Measurements from ENCODE around the gene C7orf33. TPM values are rescaled to one million over a fixed set of nuclear protein-coding genes. Genes with fewer than 3 reads are reported as not detected.

The C7orf33 gene, protein sequence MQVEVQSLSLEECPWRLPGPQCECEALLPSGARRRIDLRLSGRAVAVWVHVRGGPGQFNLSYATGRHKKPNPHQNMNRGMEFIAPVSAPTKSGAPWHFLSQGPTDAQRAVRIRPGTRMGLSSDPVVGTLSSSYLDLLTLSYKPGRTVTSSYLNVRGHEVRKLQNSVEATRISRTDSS
- polyA plus RNA-seq (2013, experiment 1 of 2): not detected
- polyA plus RNA-seq (2013, experiment 2 of 2): not detected

DNA sequence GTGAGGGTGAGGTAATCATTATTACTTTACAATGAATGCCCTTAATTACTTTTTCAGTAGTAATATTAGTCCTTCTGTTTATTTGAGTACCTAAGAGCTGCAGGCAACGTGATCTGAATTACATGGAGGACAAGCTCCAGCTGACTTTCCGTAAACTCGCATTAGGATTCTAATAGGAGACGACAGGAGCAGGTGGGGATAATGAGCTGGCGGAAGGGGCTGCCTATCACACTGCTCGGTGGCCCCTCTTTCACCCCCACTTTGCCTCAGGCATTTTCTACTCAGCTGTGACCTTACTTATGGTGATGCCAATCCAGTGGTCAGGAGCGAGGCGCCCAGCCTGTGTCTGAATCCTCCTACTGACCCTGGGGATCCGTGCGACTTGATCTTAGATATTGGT, at the start of gene C7orf33:
TSS of gene C7orf33 (plus strand) at position 296 of the 400 bp plus-strand sequence. CDS start 160 bp downstream, outside the sequence.
- Histone ChIP-seq H3K4me3 (ENCODE audit: extremely low read depth, insufficient read depth, low read length, poor library complexity, severe bottlenecking) (no peak within 1 kb of the TSS), H3K4me1 (ENCODE audit: control insufficient read depth, insufficient read depth, low read length, poor library complexity, severe bottlenecking) (no peaks in the 10 kb centered on the region), H3K36me3 (ENCODE audit: control insufficient read depth, insufficient read depth, low read length) (no peaks in the 10 kb centered on the region), H3K27ac (ENCODE audit: low read depth, low read length, severe bottlenecking) (no peak within 1 kb of the TSS), H3K9me3 (ENCODE audit: control insufficient read depth, low read length) (no peaks in the 10 kb centered on the region)
- 80 to 86% methylated on average over 10 of the region's 10 CpGs for WGBS, 2 experiments (ENCODE audit: insufficient coverage in 2 of 2)

DNA sequence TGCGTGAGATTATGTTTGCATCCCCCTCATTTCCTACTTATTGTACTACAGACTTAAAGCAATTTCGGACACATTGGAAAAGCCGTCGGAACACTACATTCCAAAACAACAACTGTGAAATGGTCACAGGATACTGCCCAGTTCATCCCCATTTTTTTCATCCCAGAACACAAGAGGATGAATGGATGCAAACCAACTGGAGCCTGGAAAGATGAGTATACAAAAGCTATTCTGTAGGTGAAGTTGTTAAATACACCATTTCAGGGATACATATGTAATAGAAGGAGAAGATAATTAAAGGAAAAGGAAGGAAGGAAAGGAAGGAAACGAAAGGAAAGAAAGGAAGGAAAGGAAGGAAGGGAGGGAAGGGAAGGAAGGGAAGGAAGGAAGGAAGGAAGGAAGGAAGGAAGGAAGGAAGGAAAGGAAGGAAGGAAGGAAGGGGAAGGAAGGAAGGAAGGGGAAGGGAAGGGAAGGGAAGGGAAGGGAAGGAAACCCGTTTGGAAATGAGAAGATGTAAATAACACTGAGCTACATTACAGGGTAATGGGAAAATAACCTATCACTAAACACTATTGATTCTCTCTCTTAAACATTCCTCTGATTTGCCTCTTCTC, 48.6 kb upstream of the C7orf33 start:
- Histone ChIP-seq H3K36me3 (ENCODE audit: control insufficient read depth, insufficient read depth, low read length) (no peaks in the 10 kb centered on the region), H3K27ac (ENCODE audit: low read depth, low read length, severe bottlenecking) (no peak overlapping the region), H3K4me3 (ENCODE audit: extremely low read depth, insufficient read depth, low read length, poor library complexity, severe bottlenecking) (no peak overlapping the region), H3K4me1 (ENCODE audit: control insufficient read depth, insufficient read depth, low read length, poor library complexity, severe bottlenecking) (peaks cover 7% of the 10 kb centered on the region), H3K9me3 (ENCODE audit: control insufficient read depth, low read length) (no peaks in the 10 kb centered on the region)
- 91 to 96% methylated on average over 2 to 5 of the region's 6 CpGs for WGBS, 2 experiments (ENCODE audit: insufficient coverage in 2 of 2)

DNA sequence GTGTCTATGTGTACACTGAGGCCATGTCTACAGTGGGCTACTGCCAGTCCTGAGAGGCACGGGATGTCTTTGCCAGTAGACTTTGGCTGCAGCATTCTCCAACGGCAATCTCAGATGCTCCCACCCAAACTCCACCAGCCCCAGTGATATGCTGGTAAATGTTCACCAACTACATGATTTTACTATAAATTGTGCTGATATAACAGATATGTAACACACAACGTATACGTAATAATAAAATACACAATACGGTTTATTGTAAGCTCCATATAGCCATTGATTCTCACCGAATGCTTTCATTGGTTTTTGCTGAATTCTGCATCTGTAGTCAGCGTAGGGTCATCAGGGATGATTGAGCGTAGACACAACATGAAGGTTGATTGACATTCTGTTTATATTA, 47.3 kb upstream of the C7orf33 start:
- peaks cover 7% of the 10 kb centered on the region for H3K4me1 ChIP-seq (ENCODE audit: control insufficient read depth, insufficient read depth, low read length, poor library complexity, severe bottlenecking)
- no peaks in the 10 kb centered on the region for H3K9me3 ChIP-seq (ENCODE audit: control insufficient read depth, low read length)
- whole genome bisulfite sequencing, 2 experiments (ENCODE audit: insufficient coverage in 2 of 2): 90 to 98% methylated on average over 6 to 7 of the region's 8 CpGs
- H3K4me3 ChIP-seq (ENCODE audit: extremely low read depth, insufficient read depth, low read length, poor library complexity, severe bottlenecking): no peak overlapping the region
- H3K36me3 ChIP-seq (ENCODE audit: control insufficient read depth, insufficient read depth, low read length): no peaks in the 10 kb centered on the region
- no peak overlapping the region for H3K27ac ChIP-seq (ENCODE audit: low read depth, low read length, severe bottlenecking)

DNA sequence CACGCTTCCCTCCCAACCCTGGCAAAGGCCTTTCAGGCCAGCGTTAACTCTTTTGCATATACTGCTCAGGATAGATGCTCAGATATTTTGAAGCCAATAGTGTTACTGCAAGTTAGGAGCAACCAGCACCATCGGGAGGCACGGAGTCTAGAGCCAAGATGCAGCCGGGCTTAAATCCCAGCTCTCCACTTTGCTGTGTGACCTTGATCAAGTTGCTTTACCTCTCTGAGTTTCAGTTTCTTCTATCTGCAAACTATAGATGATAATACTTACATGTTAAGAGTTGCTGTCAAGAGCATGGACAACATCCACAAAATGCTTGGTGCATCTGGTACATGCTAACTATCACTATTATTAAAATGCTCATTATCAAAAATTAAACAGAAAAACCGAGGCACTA, 45.4 kb upstream of the C7orf33 start:
- no peak overlapping the region for H3K4me3 ChIP-seq (ENCODE audit: extremely low read depth, insufficient read depth, low read length, poor library complexity, severe bottlenecking)
- no peaks in the 10 kb centered on the region for H3K9me3 ChIP-seq (ENCODE audit: control insufficient read depth, low read length)
- WGBS, 2 experiments (ENCODE audit: insufficient coverage in 2 of 2): 92 to 95% methylated on average over 5 to 6 of the region's 6 CpGs
- peaks cover 5% of the 10 kb centered on the region for H3K4me1 ChIP-seq (ENCODE audit: control insufficient read depth, insufficient read depth, low read length, poor library complexity, severe bottlenecking)
- H3K36me3 ChIP-seq (ENCODE audit: control insufficient read depth, insufficient read depth, low read length): no peaks in the 10 kb centered on the region
- H3K27ac ChIP-seq (ENCODE audit: low read depth, low read length, severe bottlenecking): no peak overlapping the region

DNA sequence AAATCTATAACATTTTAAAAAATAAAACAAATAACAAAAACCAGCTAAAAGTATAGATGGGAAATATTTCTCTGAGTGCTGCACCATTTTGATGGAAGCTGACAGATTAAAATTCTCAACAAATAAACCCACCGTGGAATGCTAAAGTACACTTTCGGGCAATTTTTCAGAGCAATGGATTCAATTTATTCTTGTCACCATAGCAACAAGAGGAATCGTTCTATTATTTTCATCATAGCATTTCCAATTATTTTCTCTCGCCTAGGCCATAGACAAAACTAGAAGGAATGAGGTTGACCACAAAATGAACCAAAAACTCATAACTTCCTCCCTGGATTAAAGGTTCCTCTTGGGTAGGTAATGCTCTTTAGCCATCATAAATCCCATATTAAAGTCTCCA, 44.6 kb upstream of the C7orf33 start:
- Histone ChIP-seq H3K4me3 (ENCODE audit: extremely low read depth, insufficient read depth, low read length, poor library complexity, severe bottlenecking) (no peak overlapping the region), H3K27ac (ENCODE audit: low read depth, low read length, severe bottlenecking) (no peak overlapping the region), H3K36me3 (ENCODE audit: control insufficient read depth, insufficient read depth, low read length) (no peaks in the 10 kb centered on the region), H3K9me3 (ENCODE audit: control insufficient read depth, low read length) (no peaks in the 10 kb centered on the region), H3K4me1 (ENCODE audit: control insufficient read depth, insufficient read depth, low read length, poor library complexity, severe bottlenecking) (no peaks in the 10 kb centered on the region)
- WGBS, 2 experiments (ENCODE audit: insufficient coverage in 2 of 2): 96 to 97% methylated on average over 3 to 4 of the region's 4 CpGs

DNA sequence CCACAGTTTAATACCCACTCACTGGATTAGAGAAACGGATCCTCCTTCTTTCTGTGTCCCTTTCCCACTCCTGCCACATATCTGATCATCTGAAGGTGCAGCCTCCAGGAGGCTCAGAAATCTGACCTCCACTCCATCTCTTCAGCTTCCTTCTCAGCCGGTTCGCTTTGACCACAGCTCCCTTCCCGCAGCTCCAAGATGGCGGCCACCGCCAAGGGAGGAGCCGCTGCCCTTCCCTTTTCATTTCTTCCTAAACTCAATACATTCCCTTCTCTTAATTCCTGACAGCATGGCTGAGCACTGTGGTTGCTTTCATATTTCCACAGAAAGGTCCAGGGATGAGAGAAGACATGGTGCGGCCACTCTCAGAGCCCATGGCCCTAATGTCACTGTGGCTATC, 43.7 kb upstream of the C7orf33 start:
- WGBS, 2 experiments (ENCODE audit: insufficient coverage in 2 of 2): 99 to 100% methylated on average over 6 to 7 of the region's 8 CpGs
- Histone ChIP-seq H3K27ac (ENCODE audit: low read depth, low read length, severe bottlenecking) (no peak overlapping the region), H3K4me1 (ENCODE audit: control insufficient read depth, insufficient read depth, low read length, poor library complexity, severe bottlenecking) (no peaks in the 10 kb centered on the region), H3K4me3 (ENCODE audit: extremely low read depth, insufficient read depth, low read length, poor library complexity, severe bottlenecking) (no peak overlapping the region), H3K9me3 (ENCODE audit: control insufficient read depth, low read length) (no peaks in the 10 kb centered on the region), H3K36me3 (ENCODE audit: control insufficient read depth, insufficient read depth, low read length) (no peaks in the 10 kb centered on the region)

DNA sequence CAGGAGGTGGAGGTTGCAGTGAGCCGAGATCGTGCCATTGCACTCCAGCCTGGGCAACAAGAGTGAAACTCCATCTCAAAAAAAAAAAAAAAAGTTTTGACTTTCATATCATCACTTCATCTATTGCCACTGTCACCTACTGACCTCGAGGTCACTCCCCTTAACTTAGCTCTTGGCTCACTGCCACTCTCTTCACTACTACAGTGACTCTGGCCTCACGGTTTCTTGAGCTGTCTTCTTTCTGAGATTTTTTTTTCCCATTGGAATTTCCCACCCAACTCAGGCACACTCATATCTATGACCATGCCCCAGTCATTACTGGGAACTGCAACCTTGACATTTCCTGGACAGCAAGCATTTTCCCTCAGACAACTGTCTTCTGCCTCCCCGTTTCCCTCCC, 42.6 kb upstream of the C7orf33 start:
- Histone ChIP-seq H3K4me1 (ENCODE audit: control insufficient read depth, insufficient read depth, low read length, poor library complexity, severe bottlenecking) (no peaks in the 10 kb centered on the region), H3K9me3 (ENCODE audit: control insufficient read depth, low read length) (no peaks in the 10 kb centered on the region), H3K36me3 (ENCODE audit: control insufficient read depth, insufficient read depth, low read length) (no peaks in the 10 kb centered on the region), H3K4me3 (ENCODE audit: extremely low read depth, insufficient read depth, low read length, poor library complexity, severe bottlenecking) (no peak overlapping the region), H3K27ac (ENCODE audit: low read depth, low read length, severe bottlenecking) (no peak overlapping the region)
- WGBS, 2 experiments (ENCODE audit: insufficient coverage in 2 of 2): 96 to 97% methylated on average over 2 to 3 of the region's 5 CpGs

DNA sequence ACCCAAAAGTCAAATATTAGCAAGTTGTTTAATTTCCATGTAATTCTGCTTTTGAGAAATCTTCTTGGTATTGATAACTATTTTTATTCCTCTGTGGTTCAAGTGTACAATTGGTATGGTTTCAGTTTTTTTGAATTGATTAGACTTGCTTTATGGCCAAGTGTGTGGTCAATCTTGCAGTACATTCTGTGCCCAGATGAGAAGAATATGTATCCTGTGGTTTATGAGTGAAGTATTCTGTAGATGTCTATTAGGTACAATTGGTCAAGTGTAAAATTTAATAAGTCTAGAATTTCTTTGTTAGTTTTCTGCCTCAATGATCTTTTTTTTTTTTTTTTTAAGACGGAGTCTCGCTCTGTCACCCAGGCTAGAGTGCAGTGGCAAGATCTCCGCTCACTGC, 36.6 kb upstream of the C7orf33 start:
- Histone ChIP-seq H3K4me1 (ENCODE audit: control insufficient read depth, insufficient read depth, low read length, poor library complexity, severe bottlenecking) (peaks cover 4% of the 10 kb centered on the region), H3K9me3 (ENCODE audit: control insufficient read depth, low read length) (no peaks in the 10 kb centered on the region), H3K4me3 (ENCODE audit: extremely low read depth, insufficient read depth, low read length, poor library complexity, severe bottlenecking) (no peak overlapping the region), H3K27ac (ENCODE audit: low read depth, low read length, severe bottlenecking) (no peak overlapping the region), H3K36me3 (ENCODE audit: control insufficient read depth, insufficient read depth, low read length) (no peaks in the 10 kb centered on the region)
- WGBS, 2 experiments (ENCODE audit: insufficient coverage in 2 of 2): 100% methylated on average over 1 to 2 of the region's 3 CpGs

DNA sequence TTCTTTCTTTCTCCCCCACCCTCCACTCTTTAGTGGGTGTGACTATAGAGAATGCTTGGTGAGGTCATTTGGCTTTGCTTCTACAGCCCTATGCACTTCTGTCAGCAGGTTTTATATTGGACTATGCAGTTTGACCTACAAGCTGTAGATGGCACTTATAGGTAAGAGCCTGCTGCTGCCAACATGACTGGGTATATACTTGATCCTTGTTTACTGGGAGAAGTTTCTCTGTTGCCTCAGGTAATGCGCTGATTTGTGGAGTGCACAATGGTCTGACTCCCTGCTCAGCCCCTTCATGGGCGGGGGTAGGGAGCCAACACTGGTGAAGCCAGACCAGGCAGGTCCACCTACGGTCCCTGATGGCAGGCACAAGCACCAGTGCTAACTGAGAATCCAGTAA, 33.7 kb upstream of the C7orf33 start:
- Histone ChIP-seq H3K4me3 (ENCODE audit: extremely low read depth, insufficient read depth, low read length, poor library complexity, severe bottlenecking) (no peak overlapping the region), H3K9me3 (ENCODE audit: control insufficient read depth, low read length) (no peaks in the 10 kb centered on the region), H3K4me1 (ENCODE audit: control insufficient read depth, insufficient read depth, low read length, poor library complexity, severe bottlenecking) (peaks cover 4% of the 10 kb centered on the region), H3K36me3 (ENCODE audit: control insufficient read depth, insufficient read depth, low read length) (no peaks in the 10 kb centered on the region), H3K27ac (ENCODE audit: low read depth, low read length, severe bottlenecking) (no peak overlapping the region)
- WGBS, 2 experiments (ENCODE audit: insufficient coverage in 2 of 2): 80 to 81% methylated on average over 3 of the region's 3 CpGs

DNA sequence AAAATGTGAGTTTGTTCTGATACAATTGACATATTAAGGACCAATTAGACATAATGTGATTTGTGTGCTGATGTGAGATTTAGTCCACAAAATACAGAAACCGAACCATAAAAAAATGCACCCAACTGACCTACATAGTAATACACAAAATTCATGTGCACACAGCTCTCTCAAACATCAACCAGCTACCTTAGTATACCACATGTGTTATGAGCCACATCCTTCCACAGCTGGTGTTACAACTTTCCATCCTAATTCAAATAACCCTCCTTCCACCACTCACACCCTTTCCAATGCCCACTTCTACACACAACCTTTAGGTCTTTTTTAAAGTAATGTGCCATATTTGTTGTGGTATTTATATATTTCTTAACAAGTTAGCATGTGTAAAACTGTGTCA, 31.7 kb upstream of the C7orf33 start:
- 88% methylated on average over 1 of the region's 1 CpG; no CpG with 5 or more reads in 1 of the 2 experiments for WGBS, 2 experiments (ENCODE audit: insufficient coverage in 2 of 2)
- peaks cover 4% of the 10 kb centered on the region for H3K4me1 ChIP-seq (ENCODE audit: control insufficient read depth, insufficient read depth, low read length, poor library complexity, severe bottlenecking)
- H3K9me3 ChIP-seq (ENCODE audit: control insufficient read depth, low read length): no peaks in the 10 kb centered on the region
- no peak overlapping the region for H3K4me3 ChIP-seq (ENCODE audit: extremely low read depth, insufficient read depth, low read length, poor library complexity, severe bottlenecking)
- H3K36me3 ChIP-seq (ENCODE audit: control insufficient read depth, insufficient read depth, low read length): no peaks in the 10 kb centered on the region
- no peak overlapping the region for H3K27ac ChIP-seq (ENCODE audit: low read depth, low read length, severe bottlenecking)

DNA sequence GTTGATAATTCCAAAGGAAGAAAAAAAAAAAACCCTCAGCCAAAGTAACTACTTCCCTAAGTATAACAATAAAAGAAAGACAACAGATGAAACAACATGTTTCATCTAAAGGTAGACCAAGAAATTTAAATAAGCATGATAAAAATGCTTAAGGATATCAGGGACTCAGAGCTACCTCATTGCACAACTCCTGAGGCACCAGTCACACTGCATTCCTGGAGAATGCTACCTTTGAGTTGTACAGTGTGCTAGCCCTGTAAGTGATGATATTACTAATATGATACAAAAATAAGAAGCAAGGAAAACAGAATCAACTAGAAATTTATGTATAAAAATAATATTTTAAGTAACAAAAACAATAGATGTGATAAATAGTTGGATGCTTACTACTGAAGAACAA, 29.5 kb upstream of the C7orf33 start:
- Histone ChIP-seq H3K4me3 (ENCODE audit: extremely low read depth, insufficient read depth, low read length, poor library complexity, severe bottlenecking) (no peak overlapping the region), H3K27ac (ENCODE audit: low read depth, low read length, severe bottlenecking) (no peak overlapping the region), H3K4me1 (ENCODE audit: control insufficient read depth, insufficient read depth, low read length, poor library complexity, severe bottlenecking) (no peaks in the 10 kb centered on the region), H3K36me3 (ENCODE audit: control insufficient read depth, insufficient read depth, low read length) (no peaks in the 10 kb centered on the region), H3K9me3 (ENCODE audit: control insufficient read depth, low read length) (no peaks in the 10 kb centered on the region)
